Activated naive CD8-positive, alpha-beta T cell treated with anti-CD3 and anti-CD28 coated beads, Interleukin-2, amount 50 U/mL, for 16 hours (primary cell): ENCODE data around the gene ABLIM3.

Source experiments
- DNase-seq: peaks from one replicate; pipeline ENCODE4 v3.0.0-alpha.2; 2020; ENCODE audit warnings: low read depth, low spot score

The ABLIM3 gene

GRCh38 chr5:149157330-149157729, 16.0 kb downstream of the ABLIM3 start:
- DNase-seq = no peak

- no peak for DNase-seq
These were observed 19.0 kb downstream of the ABLIM3 start for GRCh38 chr5:149160291-149160787.

DNA sequence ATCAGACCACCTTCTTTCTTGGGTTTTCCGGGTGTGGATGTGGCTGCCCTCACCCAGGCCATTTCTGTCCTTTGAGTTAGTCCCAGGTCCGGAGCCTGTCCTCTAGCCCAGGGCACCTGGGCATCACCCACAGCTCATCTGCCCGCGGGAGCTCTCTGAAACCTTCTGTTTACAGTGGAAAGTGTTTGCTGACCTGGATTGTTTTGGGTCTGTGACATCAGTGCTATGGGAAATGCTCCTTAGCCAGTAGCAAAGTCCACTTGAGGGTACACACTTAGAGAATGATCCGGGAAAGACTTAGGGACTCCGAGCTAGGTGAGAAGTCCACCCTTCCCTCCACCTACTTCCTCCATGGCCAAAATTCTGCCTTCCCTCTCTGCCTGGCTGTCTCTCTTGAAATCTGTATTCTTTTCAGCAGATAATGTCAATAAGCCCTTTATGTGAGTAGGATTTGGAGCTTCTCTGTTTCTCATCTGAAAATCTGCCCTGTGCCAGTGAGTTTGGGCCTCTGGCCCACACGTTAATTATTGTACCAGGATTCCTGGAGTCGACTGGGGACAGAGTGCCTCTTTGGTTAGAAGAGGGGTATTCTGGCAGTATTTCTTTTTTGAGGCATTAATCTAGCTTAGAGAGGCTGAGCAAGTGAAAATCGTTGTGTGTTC, 19.9 kb downstream of the ABLIM3 start:
- DNase-seq = no peak

DNA sequence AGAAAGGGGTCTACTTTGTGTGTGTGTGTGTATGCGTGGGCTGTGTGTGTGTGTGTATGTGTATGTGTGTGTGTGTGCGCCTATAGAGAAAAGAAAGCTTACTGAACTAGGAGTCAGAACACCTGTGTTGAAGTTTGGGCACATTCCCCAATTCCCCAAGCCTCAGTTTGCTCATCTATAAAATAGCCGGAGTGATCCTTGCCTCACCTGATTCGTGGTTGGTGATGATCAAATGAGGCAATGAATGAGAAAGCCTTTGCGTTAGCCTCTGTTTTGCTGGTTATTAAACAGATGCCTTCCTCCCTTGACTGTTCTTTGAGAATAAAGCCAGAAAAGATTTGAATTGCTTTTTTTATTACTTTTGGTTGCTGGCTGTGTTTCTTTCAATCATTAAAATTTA, 20.6 kb downstream of the ABLIM3 start:
- no peak for DNase-seq

GRCh38 chr5:149162401-149163084, 21.2 kb downstream of the ABLIM3 start:
- no peak for DNase-seq

DNA sequence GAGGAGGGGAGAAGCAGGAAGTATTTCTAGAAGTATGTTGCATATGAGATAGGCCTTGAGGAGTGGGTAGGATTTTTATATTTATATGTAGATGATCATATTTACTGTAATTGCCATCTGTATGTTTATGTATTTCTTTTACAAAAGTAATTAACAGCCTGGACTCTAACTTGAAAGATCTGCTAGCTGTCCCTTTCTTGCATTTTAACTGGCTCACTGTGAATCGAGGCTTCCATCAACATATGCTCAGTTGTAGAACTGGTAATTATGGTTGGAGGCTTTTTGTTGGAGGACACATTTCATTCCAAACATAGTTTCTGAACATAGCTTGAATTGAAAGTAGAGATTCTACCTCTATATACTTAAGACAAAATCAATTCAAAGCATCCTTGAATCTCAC, 23.4 kb downstream of the ABLIM3 start:
- DNase-seq = no peak

GRCh38 chr5:149166128-149166527, 24.8 kb downstream of the ABLIM3 start:
- no peak for DNase-seq

GRCh38 chr5:149166591-149167100, 25.4 kb downstream of the ABLIM3 start:
- no peak for DNase-seq

DNA sequence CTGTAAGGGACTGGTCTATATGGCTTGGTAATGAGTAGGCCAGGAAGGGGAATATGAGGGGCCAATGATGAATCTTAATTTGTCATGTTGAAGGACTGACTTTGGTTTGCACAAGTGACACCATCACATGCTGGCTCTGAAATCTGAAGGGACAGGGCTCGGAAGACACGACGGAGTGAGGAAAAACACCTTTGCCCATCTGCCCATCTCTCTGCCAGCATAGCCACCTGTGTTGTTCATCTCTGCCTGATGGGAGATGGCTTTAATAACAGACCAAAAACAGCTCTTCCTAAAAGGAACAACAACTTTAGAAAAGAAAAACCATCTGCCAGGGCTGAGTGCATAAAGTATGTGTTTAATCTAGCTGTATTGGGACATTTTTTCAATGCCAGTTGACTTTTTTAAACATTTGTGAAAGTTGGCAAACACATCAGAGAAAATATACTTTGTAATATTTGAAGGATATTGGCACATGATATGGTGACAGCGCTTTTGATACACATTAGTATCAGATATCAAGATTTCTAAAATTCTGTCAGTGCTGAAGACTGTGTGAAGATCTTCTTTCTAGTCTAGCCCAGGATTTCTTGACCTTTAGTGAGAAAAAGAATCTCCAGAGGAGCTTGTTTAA, 27.1 kb downstream of the ABLIM3 start:
- DNase-seq = no peak

- DNase-seq = no peak
These were observed 29.0 kb downstream of the ABLIM3 start for GRCh38 chr5:149170299-149170698.

- DNase-seq = no peak
These were observed 31.0 kb downstream of the ABLIM3 start for GRCh38 chr5:149172261-149172660.

GRCh38 chr5:149172709-149173505, 31.6 kb downstream of the ABLIM3 start:
- DNase-seq = no peak

DNA sequence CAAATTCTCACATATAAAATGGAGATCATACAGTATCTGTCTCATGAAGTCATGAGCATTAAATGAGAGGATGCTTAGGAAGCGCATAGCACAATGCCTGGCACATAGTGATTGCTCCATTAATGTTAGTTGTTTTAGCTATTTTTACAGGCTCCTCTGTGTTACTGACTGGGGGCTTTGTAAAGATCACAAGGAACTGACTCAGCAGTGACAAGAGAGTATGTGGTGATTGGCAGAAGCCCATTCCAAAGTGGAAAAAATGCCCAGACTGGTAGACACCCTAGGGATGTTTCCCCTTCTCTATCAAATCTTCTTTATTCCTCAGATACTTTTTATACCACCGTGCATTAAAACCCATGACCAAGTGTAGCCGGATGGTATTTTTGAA, 33.5 kb downstream of the ABLIM3 start:
- DNase-seq = no peak

DNA sequence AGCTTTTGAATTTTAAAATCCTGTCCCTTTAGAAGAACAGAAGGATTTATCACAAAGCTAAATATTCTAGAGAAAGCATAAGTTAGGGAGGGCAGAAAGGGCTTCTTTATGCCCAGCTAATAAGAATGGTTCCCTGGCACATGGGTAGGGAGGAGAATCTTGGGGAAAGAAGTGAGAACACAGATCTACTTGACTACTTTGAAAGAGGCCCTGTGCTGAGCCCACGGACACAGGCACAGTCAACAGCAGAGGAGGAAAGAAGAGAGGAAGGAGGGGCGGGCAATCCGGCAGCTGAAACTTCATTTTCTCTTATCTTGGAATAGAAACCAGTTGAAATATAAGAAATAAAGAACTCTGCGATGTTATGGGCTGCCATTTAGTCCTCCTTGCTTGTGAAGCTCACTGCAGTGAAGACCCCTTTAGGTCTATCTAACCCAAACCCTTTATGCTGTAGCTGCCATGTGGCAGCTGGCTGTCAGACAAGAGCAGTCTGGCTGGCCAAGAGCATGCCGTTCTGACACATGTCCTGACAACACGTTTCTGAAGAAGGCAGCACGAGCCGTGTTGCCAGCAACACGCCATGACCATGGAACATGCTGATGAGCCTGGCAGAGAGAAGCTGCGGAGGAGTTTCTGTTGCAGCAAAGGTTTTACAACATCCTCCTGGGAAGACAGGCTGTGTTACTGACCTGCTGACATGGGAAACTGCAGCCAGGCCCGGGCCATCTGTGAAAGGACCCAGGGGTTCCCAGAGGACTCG, 34.2 kb downstream of the ABLIM3 start:
- no peak for DNase-seq

GRCh38 chr5:149177339-149177843, 36.1 kb downstream of the ABLIM3 start:
- DNase-seq = no peak

GRCh38 chr5:149177911-149178565, 36.7 kb downstream of the ABLIM3 start:
- no peak for DNase-seq

DNA sequence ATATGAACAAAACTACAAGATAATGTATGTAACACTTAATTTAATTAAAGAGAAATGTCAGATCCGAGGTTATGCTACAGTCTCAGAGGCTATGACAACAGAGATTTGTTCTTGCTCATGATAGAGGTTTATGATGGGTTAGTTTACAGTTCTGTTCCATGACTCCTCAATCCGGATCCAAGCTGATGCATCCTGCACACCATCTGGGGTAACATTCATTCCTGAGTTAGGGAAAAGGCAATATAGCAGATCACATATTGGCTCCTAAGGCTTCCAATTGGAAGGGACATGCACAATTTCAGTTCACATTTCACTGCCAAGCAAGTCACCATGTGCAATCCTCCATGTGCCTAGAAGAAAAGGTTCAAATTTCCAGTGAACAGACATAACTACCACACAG, 40.4 kb downstream of the ABLIM3 start:
- no peak for DNase-seq

- no peak for DNase-seq
These were observed 40.9 kb downstream of the ABLIM3 start for GRCh38 chr5:149182241-149182640.

DNA sequence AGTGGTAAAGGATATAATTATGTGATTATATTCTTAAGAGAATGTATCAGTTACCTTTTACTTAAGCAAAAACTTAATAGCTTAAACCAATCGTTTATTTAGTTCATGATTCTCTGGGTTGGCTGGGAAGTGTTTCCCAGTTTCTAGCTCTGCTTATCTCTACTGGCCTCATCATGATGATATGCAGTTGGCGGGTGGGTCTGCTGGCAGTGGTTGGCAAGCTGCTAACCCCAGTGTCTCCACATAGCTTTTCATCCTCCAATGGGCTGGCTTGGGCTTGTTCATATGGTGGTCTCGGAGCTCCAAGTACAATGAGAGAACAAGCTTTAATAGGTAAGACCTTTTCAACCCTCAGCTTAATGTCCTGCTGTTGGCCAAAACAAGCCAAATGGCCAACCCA, 43.8 kb downstream of the ABLIM3 start:
- no peak for DNase-seq

- no peak for DNase-seq
These were observed 45.2 kb downstream of the ABLIM3 start for GRCh38 chr5:149186506-149186905.
